ENCODE measurements around the gene CDK10.
"Not testable (repeated sequence)": the region's sequence is repeated elsewhere in the genome, so short reads cannot be mapped to it uniquely, and the experiment has no call there.

CDK10 gene

GRCh38 chr16:89695875-89696669, 9.6 kb downstream of the CDK10 start:
- Histone ChIP-seq H3K4me3 (ENCODE audit: low read length in 2 of 2) (no peak overlapping the region), H3K36me3 (ENCODE audit: control insufficient read depth in 2 of 2, insufficient read depth in 2 of 2, low read length in 2 of 2) (peaks cover 20 to 24% of the 10 kb centered on the region in 2 donors), H3K27ac (ENCODE audit: low read length) (no peak overlapping the region), H3K4me1 (ENCODE audit: control insufficient read depth, insufficient read depth, low read length) (peaks cover 10% of the 10 kb centered on the region), H3K27me3 (ENCODE audit: control insufficient read depth in 1 of 2, insufficient read depth in 2 of 2, low read length in 2 of 2) (no peaks in the 10 kb centered on the region), H3K9ac (ENCODE audit: low read length in 2 of 2) (no peak overlapping the region), H3K9me3 (ENCODE audit: control insufficient read depth in 2 of 2, low read length in 2 of 2) (no peaks in the 10 kb centered on the region)

GRCh38 chr16:89696670-89697128, 10.2 kb downstream of the CDK10 start:
- no peak overlapping the region for H3K27ac ChIP-seq (ENCODE audit: low read length)
- no peak overlapping the region for H3K9ac ChIP-seq (ENCODE audit: low read length in 2 of 2)
- no peaks in the 10 kb centered on the region for H3K9me3 ChIP-seq (ENCODE audit: control insufficient read depth in 2 of 2, low read length in 2 of 2)
- peaks cover 0 to 1% of the 10 kb centered on the region in 2 donors for H3K27me3 ChIP-seq (ENCODE audit: control insufficient read depth in 1 of 2, insufficient read depth in 2 of 2, low read length in 2 of 2)
- peaks cover 15% of the 10 kb centered on the region for H3K4me1 ChIP-seq (ENCODE audit: control insufficient read depth, insufficient read depth, low read length)
- H3K36me3 ChIP-seq (ENCODE audit: control insufficient read depth in 2 of 2, insufficient read depth in 2 of 2, low read length in 2 of 2) = peaks cover 15 to 18% of the 10 kb centered on the region in 2 donors
- no peak overlapping the region for H3K4me3 ChIP-seq (ENCODE audit: low read length in 2 of 2)

GRCh38 chr16:89697161-89697615, 10.7 kb downstream of the CDK10 start:
- Histone ChIP-seq H3K27me3 (ENCODE audit: control insufficient read depth in 1 of 2, insufficient read depth in 2 of 2, low read length in 2 of 2) (peaks cover 0 to 6% of the 10 kb centered on the region in 2 donors), H3K9me3 (ENCODE audit: control insufficient read depth in 2 of 2, low read length in 2 of 2) (no peaks in the 10 kb centered on the region), H3K27ac (ENCODE audit: low read length) (no peak overlapping the region), H3K9ac (ENCODE audit: low read length in 2 of 2) (no peak overlapping the region), H3K4me1 (ENCODE audit: control insufficient read depth, insufficient read depth, low read length) (peaks cover 19% of the 10 kb centered on the region), H3K4me3 (ENCODE audit: low read length in 2 of 2) (no peak overlapping the region), H3K36me3 (ENCODE audit: control insufficient read depth in 2 of 2, insufficient read depth in 2 of 2, low read length in 2 of 2) (peaks cover 12 to 18% of the 10 kb centered on the region in 2 donors)

GRCh38 chr16:89697616-89698331, 11.3 kb downstream of the CDK10 start:
- H3K4me3 ChIP-seq (ENCODE audit: low read length in 2 of 2) = no peak overlapping the region
- peaks cover 19% of the 10 kb centered on the region for H3K4me1 ChIP-seq (ENCODE audit: control insufficient read depth, insufficient read depth, low read length)
- H3K36me3 ChIP-seq (ENCODE audit: control insufficient read depth in 2 of 2, insufficient read depth in 2 of 2, low read length in 2 of 2) = peaks cover 11 to 14% of the 10 kb centered on the region in 2 donors
- no peak overlapping the region for H3K9ac ChIP-seq (ENCODE audit: low read length in 2 of 2)
- H3K27ac ChIP-seq (ENCODE audit: low read length) = no peak overlapping the region
- peaks cover 0 to 7% of the 10 kb centered on the region in 2 donors for H3K27me3 ChIP-seq (ENCODE audit: control insufficient read depth in 1 of 2, insufficient read depth in 2 of 2, low read length in 2 of 2)
- H3K9me3 ChIP-seq (ENCODE audit: control insufficient read depth in 2 of 2, low read length in 2 of 2) = no peaks in the 10 kb centered on the region

- not testable (repeated sequence) for H3K4me3 ChIP-seq (ENCODE audit: low read length in 2 of 2); H3K27ac ChIP-seq (ENCODE audit: low read length); H3K36me3 ChIP-seq (ENCODE audit: control insufficient read depth in 2 of 2, insufficient read depth in 2 of 2, low read length in 2 of 2); H3K9ac ChIP-seq (ENCODE audit: low read length in 2 of 2); H3K9me3 ChIP-seq (ENCODE audit: control insufficient read depth in 2 of 2, low read length in 2 of 2); H3K27me3 ChIP-seq (ENCODE audit: control insufficient read depth in 1 of 2, insufficient read depth in 2 of 2, low read length in 2 of 2)
- peaks cover 19% of the 10 kb centered on the region for H3K4me1 ChIP-seq (ENCODE audit: control insufficient read depth, insufficient read depth, low read length)
These were observed 12.2 kb downstream of the CDK10 start for GRCh38 chr16:89698717-89699116.

- peak overlapping the region in 1 of 2 donors; percentile 60 for H3K9ac ChIP-seq (ENCODE audit: low read length in 2 of 2)
- peaks cover 19% of the 10 kb centered on the region for H3K4me1 ChIP-seq (ENCODE audit: control insufficient read depth, insufficient read depth, low read length)
These were observed 13.2 kb downstream of the CDK10 start for GRCh38 chr16:89699629-89700099.

GRCh38 chr16:89700100-89700648, 13.7 kb downstream of the CDK10 start:
- no peaks in the 10 kb centered on the region for H3K9me3 ChIP-seq (ENCODE audit: control insufficient read depth in 2 of 2, low read length in 2 of 2)
- peak overlapping the region; percentile 55 to 60 for H3K9ac ChIP-seq (ENCODE audit: low read length in 2 of 2)
- peaks cover 7 to 14% of the 10 kb centered on the region in 2 donors for H3K27me3 ChIP-seq (ENCODE audit: control insufficient read depth in 1 of 2, insufficient read depth in 2 of 2, low read length in 2 of 2)
- H3K27ac ChIP-seq (ENCODE audit: low read length) = peak overlapping the region; percentile 53
- H3K36me3 ChIP-seq (ENCODE audit: control insufficient read depth in 2 of 2, insufficient read depth in 2 of 2, low read length in 2 of 2) = no peaks in the 10 kb centered on the region
- H3K4me1 ChIP-seq (ENCODE audit: control insufficient read depth, insufficient read depth, low read length) = peaks cover 20% of the 10 kb centered on the region
- peak overlapping the region; percentile 75 to 78 for H3K4me3 ChIP-seq (ENCODE audit: low read length in 2 of 2)

More at GRCh38 chr16:89699629-89700099, 13.2 kb downstream of the CDK10 start:
- peak overlapping the region; percentile 75 to 78 for H3K4me3 ChIP-seq (ENCODE audit: low read length in 2 of 2)
- H3K36me3 ChIP-seq (ENCODE audit: control insufficient read depth in 2 of 2, insufficient read depth in 2 of 2, low read length in 2 of 2); H3K9me3 ChIP-seq (ENCODE audit: control insufficient read depth in 2 of 2, low read length in 2 of 2): not testable (repeated sequence)
- peak overlapping the region; percentile 53 for H3K27ac ChIP-seq (ENCODE audit: low read length)
- H3K27me3 ChIP-seq (ENCODE audit: control insufficient read depth in 1 of 2, insufficient read depth in 2 of 2, low read length in 2 of 2) = peaks cover 7 to 11% of the 10 kb centered on the region in 2 donors

GRCh38 chr16:89700649-89701424, 14.3 kb downstream of the CDK10 start:
- H3K4me1 ChIP-seq (ENCODE audit: control insufficient read depth, insufficient read depth, low read length) = peaks cover 21% of the 10 kb centered on the region

GRCh38 chr16:89701425-89702406, 15.2 kb downstream of the CDK10 start, which contains the start of gene SPATA2L:
Gene SPATA2L, minus strand, starts transcription at chr16:89701705. Its CDS starts 473 bp downstream, at chr16:89701232.
- Histone ChIP-seq H3K27ac (ENCODE audit: low read length) (peak within 1 kb of the TSS; percentile 53), H3K4me3 (ENCODE audit: low read length in 2 of 2) (peak within 1 kb of the TSS; percentile 75 to 78), H3K4me1 (ENCODE audit: control insufficient read depth, insufficient read depth, low read length) (peaks cover 21% of the 10 kb centered on the region), H3K27me3 (ENCODE audit: control insufficient read depth in 1 of 2, insufficient read depth in 2 of 2, low read length in 2 of 2) (peaks cover 7 to 14% of the 10 kb centered on the region in 2 donors), H3K36me3 (ENCODE audit: control insufficient read depth in 2 of 2, insufficient read depth in 2 of 2, low read length in 2 of 2) (no peaks in the 10 kb centered on the region), H3K9ac (ENCODE audit: low read length in 2 of 2) (peak within 1 kb of the TSS; percentile 55), H3K9me3 (ENCODE audit: control insufficient read depth in 2 of 2, low read length in 2 of 2) (no peaks in the 10 kb centered on the region)

More at GRCh38 chr16:89700649-89701424, 14.3 kb downstream of the CDK10 start:
- Histone ChIP-seq H3K9ac (ENCODE audit: low read length in 2 of 2) (peak overlapping the region; percentile 51 to 55), H3K4me3 (ENCODE audit: low read length in 2 of 2) (peak overlapping the region; percentile 75 to 78), H3K27ac (ENCODE audit: low read length) (peak overlapping the region; percentile 53), H3K27me3 (ENCODE audit: control insufficient read depth in 1 of 2, insufficient read depth in 2 of 2, low read length in 2 of 2) (peaks cover 7 to 14% of the 10 kb centered on the region in 2 donors), H3K36me3 (ENCODE audit: control insufficient read depth in 2 of 2, insufficient read depth in 2 of 2, low read length in 2 of 2) (no peaks in the 10 kb centered on the region), H3K9me3 (ENCODE audit: control insufficient read depth in 2 of 2, low read length in 2 of 2) (no peaks in the 10 kb centered on the region)

Data from stomach smooth muscle (tissue), 2 donors.